ENCODE results near the gene PLEKHG5. TPM values are rescaled to one million over a fixed set of nuclear protein-coding genes. Genes with fewer than 3 reads are reported as not detected.

PLEKHG5 gene
- total RNA-seq, 4 donors from 2014 or later, result 2.6 to 23.7 (median 8.2) TPM

DNA sequence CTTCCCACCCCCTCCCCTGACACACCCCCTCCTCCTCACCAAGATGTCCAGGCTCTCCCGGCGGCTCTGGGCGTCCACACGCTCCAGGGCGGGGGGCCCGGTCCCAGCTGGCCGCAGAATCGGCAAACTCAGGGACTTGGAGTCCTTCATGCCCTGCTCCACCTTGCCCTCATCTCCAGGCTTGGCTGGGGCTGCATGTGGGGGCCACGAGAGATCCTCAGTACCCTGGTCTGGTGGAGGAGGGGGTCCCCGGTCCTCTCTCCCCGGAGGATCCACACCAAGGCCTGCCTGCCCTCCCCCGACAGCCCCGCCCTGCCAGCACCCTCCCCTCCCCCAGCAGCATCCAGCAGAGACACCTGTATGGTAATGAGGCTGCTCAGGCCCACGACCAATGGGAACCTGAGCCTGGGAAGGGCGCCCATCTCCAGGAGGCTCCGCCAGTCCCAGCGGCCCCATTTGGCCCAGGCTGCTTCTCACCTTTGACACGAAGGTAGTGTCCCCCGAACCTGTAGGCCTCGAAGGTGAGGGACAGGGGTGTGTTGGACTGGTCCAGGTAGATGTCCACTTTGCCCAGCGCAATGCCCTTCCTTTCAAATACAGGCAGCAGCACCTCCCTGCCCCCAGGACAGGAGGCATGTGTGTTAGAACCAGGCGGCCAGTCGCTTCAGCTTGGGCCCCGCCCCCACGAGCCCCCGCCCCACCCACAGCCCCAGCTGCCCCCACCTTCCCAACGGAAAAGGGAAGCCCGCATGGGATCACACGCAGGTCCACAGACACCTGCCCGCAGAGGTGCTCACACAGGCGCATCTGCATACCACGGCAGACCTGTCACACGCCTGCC, 17.3 kb downstream of the PLEKHG5 start:
- Histone ChIP-seq H3K4me3 (no peak overlapping the region), H3K27me3 (no peaks in the 10 kb centered on the region), H3K27ac (no peak overlapping the region), H3K4me1 (no peaks in the 10 kb centered on the region), H3K36me3 (no peaks in the 10 kb centered on the region), H3K9me3 (no peaks in the 10 kb centered on the region)
- TF ChIP-seq POLR2A (IDR thresholded peaks at IDR 0.05), result no peak
- TF ChIP-seq, protein P1, sequence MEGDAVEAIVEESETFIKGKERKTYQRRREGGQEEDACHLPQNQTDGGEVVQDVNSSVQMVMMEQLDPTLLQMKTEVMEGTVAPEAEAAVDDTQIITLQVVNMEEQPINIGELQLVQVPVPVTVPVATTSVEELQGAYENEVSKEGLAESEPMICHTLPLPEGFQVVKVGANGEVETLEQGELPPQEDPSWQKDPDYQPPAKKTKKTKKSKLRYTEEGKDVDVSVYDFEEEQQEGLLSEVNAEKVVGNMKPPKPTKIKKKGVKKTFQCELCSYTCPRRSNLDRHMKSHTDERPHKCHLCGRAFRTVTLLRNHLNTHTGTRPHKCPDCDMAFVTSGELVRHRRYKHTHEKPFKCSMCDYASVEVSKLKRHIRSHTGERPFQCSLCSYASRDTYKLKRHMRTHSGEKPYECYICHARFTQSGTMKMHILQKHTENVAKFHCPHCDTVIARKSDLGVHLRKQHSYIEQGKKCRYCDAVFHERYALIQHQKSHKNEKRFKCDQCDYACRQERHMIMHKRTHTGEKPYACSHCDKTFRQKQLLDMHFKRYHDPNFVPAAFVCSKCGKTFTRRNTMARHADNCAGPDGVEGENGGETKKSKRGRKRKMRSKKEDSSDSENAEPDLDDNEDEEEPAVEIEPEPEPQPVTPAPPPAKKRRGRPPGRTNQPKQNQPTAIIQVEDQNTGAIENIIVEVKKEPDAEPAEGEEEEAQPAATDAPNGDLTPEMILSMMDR (IDR thresholded peaks at IDR 0.05), result no peak
- no peak for DNase-seq
- intact Hi-C loops (cut with DNase I; ENCODE audit: low total_unique reads), result no loop called here

DNA sequence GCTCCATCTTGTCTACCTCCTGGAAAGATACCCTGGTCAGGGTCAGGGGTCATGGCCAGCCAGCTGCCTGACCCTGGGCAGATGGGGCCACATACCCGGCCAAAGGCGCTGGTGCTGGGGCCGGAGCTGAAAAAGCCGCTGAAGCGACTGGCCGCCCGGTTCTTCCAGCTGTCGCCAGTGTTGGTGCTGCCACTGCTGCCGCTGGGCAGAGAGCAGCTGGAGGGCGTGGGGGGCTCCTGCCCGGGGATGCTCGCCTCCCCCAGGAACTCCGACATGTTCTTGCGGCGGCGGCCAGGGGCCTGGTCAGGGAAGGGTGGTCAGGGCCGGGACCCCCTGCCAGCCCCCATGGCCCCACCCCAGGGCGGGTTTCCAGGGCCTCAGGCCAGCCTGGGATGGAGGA, 18.3 kb downstream of the PLEKHG5 start:
- DNase-seq, result no peak

DNA sequence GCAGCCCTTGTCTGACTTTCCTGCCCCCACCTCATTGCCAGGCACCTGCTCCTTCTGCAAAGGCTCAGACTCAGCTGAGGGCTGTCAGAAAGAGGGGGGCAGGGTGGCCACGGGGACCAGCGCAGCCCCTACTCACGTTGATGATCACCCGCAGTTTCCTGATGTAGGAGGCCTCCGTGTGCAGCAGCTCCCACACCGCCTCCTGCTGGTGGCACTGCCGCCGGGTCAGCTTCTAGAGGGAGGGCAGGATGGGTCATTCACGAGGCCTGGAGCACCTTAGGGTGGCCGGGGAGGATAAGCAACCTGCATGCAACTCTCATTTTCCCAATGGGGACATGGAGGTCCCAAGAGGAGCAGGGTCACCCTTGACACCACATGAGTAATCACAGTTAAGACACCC, 19.1 kb downstream of the PLEKHG5 start:
- no peak for DNase-seq
- no peaks in the 10 kb centered on the region for H3K4me1 ChIP-seq
- H3K27me3 ChIP-seq, result no peaks in the 10 kb centered on the region
- intact Hi-C loops (cut with DNase I; ENCODE audit: low total_unique reads), result no loop called here
- no peaks in the 10 kb centered on the region for H3K9me3 ChIP-seq
- H3K4me3 ChIP-seq, result no peak overlapping the region
- no peak for TF ChIP-seq POLR2A (IDR thresholded peaks at IDR 0.05)
- TF ChIP-seq, protein P1 (IDR thresholded peaks at IDR 0.05), result no peak
- H3K36me3 ChIP-seq, result no peaks in the 10 kb centered on the region
- no peak overlapping the region for H3K27ac ChIP-seq

More for the DNA sequence above, 18.3 kb downstream of the PLEKHG5 start:
- no peak overlapping the region for H3K27ac ChIP-seq
- H3K9me3 ChIP-seq, result no peaks in the 10 kb centered on the region
- TF ChIP-seq POLR2A (IDR thresholded peaks at IDR 0.05), result no peak
- TF ChIP-seq, protein P1 (IDR thresholded peaks at IDR 0.05), result no peak
- no peaks in the 10 kb centered on the region for H3K27me3 ChIP-seq
- no peak overlapping the region for H3K4me3 ChIP-seq
- no peaks in the 10 kb centered on the region for H3K36me3 ChIP-seq
- H3K4me1 ChIP-seq, result no peaks in the 10 kb centered on the region
- intact Hi-C loops (cut with DNase I; ENCODE audit: low total_unique reads), result no loop called here

DNA sequence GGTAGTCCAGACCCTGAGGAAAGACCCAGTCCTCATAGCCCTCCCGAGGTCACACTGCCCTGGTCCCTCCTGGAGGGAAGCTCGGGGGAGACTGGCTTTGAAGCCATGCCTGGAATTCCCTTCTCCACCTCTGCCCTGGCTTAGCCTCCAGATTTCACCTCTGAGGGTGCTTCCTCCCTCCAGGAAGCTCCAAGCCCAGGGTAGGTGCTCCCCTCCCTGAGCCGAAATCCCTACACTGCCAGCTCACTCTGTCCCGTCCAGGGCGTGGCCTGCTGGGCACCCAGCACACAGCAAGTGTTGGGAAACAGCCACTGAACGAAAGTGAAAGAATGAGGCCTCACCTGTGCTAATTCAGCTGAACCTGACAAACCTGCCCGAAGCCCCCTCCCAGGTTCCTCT, 19.5 kb downstream of the PLEKHG5 start:
- intact Hi-C loops (cut with DNase I; ENCODE audit: low total_unique reads), result no loop called here
- Histone ChIP-seq H3K36me3 (no peaks in the 10 kb centered on the region), H3K4me3 (no peak overlapping the region), H3K9me3 (no peaks in the 10 kb centered on the region), H3K27ac (no peak overlapping the region), H3K27me3 (no peaks in the 10 kb centered on the region), H3K4me1 (no peaks in the 10 kb centered on the region)
- no peak for DNase-seq
- TF ChIP-seq, protein P1 (IDR thresholded peaks at IDR 0.05), result no peak
- no peak for TF ChIP-seq POLR2A (IDR thresholded peaks at IDR 0.05)

DNA sequence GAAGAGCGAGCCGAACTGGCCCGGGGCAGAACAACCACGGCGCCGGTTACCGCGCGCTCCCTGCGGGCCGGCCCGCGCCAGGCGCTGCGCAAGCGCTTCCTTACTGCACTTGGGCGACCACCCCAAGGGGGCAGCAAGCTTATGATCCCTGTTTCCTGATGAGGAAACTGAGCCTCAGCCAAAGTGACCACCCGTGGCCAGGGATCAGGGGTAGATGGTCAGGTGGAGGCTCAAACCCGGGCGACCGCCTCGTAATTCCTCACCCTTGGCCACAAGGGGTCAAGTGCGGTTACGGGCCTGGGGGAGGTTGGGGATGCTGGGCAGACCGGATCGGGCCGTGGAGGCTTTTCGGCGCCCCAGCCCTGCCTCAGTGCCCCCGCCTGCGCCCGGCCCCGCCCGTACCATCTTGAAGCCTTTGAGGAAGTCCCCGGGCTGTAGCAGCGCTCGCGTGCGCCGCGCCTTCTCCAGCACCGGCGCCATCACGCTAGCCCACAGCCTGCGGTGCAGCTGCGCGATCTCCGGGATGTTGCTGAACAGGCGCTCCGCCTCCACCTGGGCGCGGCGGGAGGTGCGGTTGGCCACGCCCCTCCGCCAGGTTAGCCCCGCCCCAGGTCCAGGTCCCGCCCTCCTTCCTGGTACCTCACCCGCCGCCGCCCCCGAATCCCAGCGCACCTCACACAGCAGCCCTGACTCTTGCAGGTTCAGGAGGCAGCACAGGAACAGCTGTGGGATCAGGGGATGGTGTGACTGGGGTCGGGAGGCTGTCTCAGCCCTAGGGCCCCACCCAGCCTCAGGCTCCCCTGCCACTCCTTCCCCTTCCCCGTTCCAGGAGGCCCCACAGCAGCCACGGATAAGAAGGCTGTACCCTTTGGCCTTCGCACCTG, 20.1 kb downstream of the PLEKHG5 start:
- intact Hi-C loops (cut with DNase I; ENCODE audit: low total_unique reads), result no loop called here
- TF ChIP-seq, protein P1 (IDR thresholded peaks at IDR 0.05), result no peak
- no peak for TF ChIP-seq POLR2A (IDR thresholded peaks at IDR 0.05)
- DNase-seq, result no peak
- Histone ChIP-seq H3K27ac (no peak overlapping the region), H3K4me1 (no peaks in the 10 kb centered on the region), H3K27me3 (no peaks in the 10 kb centered on the region), H3K4me3 (no peak overlapping the region), H3K9me3 (no peaks in the 10 kb centered on the region), H3K36me3 (no peaks in the 10 kb centered on the region)

All from uterus (tissue), 4 donors.